Measurements from ENCODE around the gene MYO9B. TPM values are rescaled to one million over a fixed set of nuclear protein-coding genes. Genes with fewer than 3 reads are reported as not detected.

MYO9B gene
- total RNA-seq, 1 donor from 2014 or later: 77.3 TPM

DNA sequence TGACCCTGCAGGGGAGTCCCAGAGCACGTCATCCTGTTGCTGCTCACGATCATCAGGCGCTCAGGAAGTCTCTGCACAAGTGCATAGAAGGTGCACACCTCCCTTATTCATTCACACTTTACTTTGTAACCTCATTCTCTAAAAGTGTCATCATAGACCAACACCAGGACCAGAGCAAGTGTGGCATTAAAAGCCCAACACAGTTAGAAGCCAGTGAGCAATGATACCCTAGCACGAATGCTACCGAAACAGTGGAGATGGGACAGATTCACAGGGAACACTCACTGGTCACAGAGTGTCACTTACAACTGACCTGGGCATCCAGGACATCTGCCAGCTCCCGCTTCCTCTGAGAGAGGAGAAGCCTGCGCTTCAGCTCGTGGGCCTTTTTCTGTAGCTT is 17.3 kb upstream of the MYO9B start:
- DNase-seq (ENCODE audit: low spot score): no peak

DNA sequence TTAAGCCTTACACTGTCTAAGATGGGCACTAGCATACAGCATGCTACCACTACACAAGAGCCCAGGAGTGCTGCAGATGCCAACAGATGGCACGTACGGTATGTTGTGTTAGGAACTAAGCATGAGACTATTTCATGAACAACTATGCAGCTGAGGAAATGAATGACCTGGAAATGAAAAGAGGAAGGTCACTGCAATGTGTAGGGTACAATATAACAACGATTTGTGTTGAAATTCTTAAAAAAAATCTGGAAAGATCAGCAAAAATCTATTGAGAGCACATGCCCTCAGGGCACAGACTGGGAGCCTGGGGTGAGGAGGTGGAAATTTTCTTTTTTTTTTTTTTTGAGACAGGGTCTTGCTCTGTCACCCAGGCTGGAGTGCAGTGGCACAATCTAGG is 14.8 kb upstream of the MYO9B start:
- DNase-seq (ENCODE audit: low spot score): no peak

DNA sequence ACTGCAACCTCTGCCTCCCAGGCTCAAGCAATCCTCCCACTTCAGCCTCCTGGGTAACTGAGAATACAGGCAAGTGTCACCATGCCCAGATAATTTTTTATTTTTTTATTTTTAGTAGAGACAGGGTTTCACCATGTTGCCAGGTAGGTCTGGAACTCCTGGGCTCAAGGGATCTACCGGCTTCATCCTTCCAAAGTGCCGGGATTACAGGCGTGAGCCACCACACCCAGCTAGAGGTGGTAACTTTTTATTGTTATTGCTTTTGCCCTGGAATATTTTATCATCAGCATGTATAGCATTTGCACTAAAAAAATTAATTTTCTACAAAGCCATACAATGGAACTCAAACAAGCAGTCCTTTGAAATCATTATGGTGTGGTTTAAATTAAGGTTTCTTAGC is 14.4 kb upstream of the MYO9B start:
- no peak for DNase-seq (ENCODE audit: low spot score)

DNA sequence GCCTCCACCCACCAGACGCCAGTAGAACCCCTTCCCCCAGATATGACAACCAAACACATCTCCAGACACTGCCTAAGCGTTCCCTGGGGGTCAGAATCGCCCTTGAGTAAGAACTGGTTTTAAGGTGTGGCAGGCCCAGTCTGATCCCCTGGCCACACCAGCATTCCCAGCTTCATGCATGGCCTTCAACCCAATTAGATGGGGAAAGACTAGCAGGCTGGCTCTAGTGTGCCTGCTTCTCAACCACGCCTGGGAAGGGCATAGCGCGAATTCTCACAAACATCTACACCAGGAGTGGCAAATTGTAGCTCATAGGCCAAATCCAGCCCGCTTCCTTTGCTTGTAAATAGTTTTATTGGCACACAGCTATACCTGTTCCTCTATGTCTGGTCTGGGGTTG is 13.9 kb upstream of the MYO9B start:
- DNase-seq (ENCODE audit: low spot score): no peak

DNA sequence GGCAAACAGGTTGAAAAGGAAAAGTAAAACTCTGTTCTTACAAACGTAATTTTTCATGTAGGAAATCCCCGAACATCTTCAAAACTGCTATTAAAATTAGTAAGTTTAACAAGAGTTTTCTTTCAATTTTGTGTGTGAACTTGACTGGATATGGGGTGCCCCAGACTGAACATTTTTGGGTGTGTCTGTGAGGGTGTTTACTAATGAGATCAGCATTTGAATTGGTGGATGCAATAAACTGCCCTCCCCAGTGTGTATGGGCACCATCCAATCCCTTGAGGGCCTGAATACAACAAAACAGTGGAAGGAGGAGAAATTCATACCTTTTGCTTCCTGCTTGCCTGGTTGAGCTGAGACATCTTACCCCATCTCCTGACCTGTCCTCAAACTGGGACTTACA is 12.1 kb upstream of the MYO9B start:
- no peak for DNase-seq (ENCODE audit: low spot score)

DNA sequence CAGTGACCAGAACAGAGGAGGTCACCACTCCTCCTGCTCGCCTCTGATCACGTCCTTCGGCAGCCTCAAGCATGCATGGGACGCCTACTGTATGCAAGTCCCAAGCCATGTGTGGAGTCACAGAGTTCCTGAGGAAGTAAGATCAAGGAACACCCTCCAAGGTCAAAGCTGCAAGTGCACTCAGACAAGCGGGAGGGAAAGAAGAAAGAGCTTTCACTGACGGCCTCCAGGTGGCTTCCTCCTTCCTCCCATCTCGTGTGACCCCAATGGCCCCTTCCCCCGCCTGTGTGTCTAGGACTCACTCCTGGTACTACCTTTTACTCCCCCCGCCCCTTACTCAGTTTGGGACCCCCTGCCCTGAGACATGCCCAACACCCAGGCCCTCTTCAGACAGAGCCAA is 6.4 kb upstream of the MYO9B start:
- DNase-seq (ENCODE audit: low spot score): no peak

DNA sequence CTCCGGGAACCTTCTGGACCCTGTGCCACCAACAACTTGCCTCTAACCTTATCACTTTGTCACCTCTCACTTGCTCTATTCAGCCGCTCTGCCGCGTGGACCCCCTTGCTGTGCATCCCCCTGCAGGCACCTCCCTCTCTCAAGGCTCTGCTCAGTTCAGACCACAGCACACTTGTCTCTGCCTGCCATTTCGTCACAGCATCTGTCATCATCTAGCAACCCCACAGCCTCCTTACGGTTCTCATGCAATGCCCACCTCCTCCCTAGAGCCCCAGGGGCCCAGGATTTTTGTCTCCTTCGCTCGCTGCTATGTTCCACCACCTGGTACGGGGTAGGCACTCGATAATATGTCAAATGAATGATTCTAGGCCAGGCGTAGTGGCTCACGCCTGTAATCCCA is 5.2 kb upstream of the MYO9B start:
- no peak for DNase-seq (ENCODE audit: low spot score)

DNA sequence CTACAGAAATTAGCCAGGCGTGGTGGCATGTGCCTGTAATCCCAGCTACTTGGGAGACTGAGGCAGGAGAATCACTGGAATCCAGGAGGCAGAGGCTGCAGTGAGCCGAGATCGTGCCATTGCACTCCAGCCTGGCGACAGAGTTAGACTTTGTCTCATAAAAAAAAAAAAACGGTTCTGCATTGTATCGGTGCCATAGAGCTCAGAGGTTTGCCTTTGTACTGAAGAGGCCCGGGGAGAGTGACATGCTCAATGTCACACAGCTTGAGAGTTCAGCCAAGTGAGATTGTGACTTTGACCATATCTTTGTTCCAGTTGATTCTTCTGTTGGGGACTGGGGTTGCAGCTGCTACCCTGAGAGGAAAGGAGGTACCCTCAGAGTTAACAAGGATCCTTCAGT is 4.7 kb upstream of the MYO9B start:
- no peak for DNase-seq (ENCODE audit: low spot score)

DNA sequence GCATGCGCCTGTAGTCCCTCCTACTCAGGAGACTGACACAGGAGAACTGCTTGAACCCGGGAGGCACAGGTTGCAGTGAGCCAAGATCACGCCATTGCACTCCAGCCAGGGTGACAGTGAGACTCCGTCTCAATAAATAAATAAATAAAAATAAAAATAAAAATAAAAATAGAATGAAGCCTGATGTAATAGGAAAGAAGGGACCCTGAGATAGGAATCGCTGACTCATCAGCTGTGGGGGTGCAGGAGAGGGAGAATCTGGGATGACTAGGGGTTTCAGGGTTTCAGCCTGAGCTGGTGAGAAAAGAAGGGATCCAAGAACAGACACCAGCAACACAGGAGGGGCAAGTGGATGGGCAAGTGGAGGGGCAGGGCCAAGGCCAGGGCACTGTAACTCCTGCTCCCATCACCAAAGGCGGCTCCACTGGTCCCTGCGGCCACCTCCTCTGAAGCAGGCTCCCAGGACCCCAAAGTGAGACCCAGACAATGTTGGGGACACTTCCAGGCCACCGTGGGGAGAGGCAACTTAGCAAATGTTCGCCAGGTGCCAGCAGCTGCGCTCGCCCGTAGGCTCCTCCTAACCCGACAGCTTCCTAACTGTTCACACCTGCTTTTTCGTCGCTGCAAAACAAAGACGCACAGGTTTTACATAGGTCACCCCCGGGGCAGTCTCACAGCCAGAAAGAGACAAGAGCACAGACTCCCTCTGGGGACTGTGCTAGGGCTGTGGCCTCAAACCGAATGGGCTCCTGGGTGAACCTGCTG is 1.5 kb upstream of the MYO9B start:
- DNase-seq (ENCODE audit: low spot score): peak; percentile 49

DNA sequence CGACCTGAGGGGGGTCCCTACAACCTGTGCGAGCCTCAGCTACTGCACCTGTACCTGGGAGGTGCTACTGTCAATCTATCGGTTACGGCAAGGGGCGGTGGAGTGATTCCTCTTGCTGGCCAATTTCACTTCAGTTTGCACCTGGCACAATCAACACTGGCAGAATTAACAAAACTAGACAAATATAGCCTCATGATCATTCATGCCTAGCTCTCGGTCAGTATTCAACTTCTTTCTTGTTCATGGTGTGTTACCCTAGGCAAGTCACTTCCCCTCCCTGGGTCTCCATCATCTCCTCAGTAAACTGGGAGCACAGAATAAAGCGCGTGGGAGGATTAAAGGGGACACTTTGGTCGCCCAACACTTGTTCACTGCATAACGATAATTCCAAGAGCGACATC is 943 bp upstream of the MYO9B start:
- no peak for DNase-seq (ENCODE audit: low spot score)

DNA sequence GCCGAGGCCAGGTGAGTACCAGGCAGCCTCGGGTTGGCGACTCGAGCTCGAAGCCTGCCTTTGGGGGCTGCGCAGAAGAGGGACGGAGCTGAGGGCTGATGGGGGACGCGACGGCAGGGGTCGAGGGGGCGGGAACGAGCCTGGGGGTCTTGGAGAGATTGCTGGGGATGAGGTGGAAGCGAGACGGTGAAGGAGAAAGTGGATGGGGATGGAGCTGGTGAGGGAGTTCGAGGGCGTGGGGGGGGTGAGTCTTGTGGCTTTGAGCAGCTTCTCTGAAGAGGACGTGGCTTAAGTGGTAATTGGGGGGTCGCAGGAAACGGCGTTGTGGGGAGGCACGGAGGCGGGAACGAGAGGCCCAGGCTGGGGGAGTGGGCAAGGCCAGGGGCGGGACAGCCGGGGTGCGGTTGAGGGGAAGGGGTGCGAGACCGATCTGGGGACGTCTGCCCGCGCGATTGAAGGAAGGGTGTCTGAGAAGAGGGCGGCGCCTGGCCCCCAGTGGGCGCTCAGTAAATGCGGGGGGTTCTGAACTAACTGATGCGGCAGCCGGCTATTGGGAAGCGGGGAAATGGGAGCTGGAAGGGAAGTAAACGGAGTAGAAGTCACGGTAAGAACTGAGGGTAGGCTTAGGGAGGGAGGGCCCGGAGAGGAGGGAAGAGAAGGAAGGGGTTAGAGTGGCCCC is 426 bp downstream of the MYO9B start:
- peak; percentile 59 for DNase-seq (ENCODE audit: low spot score)

DNA sequence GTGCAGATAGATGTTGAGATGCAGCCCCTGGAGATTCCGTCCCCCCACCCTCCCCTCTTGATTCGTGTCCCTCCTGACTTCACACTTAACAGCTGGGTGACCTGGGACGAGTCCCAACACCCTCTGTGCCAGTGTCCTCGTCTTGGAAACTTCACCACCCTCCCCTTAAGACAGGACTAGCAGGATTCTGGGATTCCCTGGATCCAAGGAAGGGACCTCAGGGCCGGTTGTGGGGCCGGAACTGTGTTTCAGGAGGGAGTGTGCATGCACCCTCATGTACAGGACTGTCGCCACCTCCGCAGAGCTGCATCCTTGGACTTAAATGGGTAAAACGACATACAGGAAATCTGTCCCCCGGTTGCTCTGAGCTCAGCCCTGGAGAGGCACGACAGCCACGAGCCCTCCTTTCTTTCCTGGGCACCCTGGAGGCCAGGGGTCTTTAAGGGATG is 990 bp downstream of the MYO9B start:
- peak; percentile 52 for DNase-seq (ENCODE audit: low spot score)

DNA sequence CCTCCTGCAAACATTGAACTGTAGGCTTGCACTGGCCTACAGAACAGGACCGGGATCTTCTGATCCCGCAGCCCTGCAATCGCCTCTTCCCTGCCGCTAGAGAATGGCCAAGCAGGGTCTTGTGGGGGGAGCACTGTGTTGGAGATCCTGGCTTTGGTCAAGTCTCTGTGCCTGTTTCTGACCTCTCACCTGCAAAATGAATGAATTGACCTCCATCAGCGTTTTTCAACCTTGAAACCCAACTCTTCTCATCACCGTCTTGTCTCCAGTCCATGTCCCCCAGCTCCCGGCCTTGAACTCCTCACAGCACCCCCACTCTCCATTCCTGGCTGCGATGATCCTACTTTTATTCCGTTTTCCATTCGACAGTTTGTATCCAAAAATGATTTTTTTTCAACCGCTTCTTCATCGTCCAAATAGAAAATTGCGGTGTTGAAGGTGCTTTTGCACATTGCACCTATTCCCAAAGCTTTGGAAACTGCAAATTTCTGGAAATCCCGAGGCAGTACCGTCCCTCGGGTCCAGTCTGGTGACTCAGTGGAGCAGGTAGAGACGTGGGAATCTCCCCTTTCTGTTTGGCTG is 2.0 kb downstream of the MYO9B start:
- no peak for DNase-seq (ENCODE audit: low spot score)

DNA sequence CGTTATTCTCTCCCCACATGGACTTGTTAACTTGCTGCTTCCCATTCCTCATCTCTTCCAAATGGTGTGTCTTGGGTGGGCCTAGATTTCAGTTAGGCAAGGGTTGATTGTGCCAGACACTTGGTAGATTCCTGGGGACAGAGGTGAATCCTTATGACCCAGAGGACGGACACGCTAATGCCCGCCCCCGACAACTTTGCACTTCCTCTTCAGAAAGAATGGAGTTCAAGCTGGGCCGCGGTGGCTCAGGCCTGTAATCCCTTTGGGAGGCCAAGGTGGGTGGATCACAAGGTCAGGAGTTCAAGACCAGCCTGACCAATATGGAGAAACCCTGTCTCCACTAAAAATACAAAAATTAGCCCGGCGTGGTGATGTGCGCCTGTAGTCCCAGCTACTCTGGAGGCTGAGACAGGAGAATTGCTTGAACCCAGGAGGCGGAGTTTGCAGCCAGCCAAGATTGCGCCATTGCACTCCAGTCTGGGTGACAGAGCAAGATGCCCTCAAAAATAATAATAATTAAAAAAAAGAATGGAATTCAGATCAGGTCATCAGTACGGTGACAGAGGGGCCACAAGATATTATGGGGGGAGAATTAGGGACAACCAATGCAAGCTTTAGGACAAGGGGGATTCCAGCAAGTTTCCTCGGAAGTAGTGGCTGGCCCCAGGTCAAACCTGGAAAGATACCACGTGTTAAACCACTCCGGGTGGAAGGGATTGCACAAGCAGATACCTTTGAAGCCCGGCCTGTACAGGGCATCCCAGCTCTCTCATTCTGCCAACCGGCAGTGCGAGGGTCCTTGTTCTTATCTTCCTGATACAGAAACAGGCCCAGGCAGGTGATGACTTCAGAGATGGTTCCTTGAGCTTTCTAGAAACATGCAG is 2.7 kb downstream of the MYO9B start:
- no peak for DNase-seq (ENCODE audit: low spot score)

DNA sequence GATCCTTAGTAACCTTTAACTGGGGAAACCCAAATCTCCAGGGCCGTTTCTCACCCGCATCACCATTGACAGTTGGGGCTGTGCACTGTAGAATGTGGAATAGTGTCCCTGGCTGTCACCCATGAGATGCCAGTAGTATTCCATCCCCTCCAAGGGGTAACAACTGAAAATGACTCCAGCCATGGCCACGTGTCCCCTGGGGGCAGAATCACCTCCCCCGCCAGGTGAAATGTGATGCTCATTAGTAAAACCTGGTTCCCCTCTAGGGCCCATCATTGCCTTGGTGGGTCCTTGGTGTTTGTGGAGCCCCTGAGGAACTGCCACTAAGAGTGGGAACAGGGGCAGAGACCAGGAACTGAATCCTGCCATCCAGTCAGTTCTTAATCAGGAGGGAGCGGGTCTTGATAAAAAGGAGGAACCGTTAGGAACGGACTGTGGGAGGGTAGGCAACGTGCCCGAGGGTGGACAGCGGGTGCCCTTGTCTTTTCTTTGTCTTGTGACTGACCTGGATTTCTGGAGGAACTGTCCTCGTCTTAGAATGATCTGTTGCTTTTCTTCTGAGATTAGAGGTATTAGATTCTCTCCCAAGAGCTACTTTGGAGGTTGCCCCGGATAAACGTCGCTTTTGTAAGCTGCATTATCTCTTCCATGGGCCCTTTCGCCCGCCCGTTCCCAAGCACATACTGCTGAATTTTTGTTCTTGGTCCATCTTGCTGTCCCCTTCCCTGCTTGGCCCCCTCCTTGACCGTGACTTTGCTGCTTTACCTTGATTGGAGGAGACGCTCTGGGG is 3.5 kb downstream of the MYO9B start:
- no peak for DNase-seq (ENCODE audit: low spot score)

DNA sequence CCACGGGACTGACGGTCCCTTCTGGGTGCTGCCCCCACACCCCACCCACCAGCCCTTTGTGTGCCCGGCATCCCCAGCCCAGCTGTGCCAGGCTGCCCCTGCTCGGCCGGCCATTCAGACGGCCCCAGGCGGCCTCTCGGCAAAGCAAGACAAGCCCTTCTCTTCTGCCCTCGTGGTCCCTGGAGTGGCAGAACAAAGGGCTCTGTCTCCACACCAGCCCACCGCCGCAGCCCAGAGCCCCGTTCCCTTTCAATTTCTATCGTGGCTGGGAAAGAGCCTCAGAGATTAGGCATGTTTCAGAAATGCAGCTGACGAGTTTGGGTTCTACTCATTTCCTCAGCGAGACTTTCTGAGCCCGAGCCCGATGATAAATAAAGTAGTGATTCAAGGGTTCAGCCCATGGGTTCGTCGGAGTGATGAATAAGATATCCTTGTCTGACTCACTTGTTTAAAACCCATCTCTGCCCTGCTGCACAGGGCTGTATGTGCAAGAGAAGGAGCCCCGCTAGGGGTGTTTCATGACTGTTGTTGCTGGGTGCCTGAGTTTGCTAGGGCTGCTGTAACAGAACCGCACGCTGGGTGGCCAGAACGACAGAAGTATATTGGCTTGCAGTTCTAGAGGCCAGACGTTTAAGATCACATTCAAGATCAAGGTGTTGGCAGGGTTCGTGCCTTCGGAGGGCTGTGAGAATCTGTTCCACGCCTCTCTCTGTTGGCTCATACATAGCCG is 4.3 kb downstream of the MYO9B start:
- DNase-seq (ENCODE audit: low spot score): peak; percentile 81

DNA sequence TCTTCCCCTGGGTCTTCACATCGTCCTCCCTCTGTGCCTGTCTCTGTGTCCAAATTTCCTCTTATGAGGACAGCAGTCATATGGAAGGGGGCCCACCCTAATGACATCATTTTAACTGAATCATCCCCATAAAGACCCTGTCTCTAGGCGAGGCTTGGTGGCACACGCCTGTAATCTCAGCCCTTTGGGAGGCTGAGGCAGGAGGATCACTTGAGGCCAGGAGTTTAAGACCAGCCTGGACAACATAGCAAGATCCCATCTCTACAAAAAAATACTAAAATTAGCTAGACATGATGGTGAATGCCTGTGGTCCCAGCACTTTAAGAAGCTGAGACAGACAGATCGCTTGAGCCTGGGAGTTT is 4.8 kb downstream of the MYO9B start:
- DNase-seq (ENCODE audit: low spot score): no peak

DNA sequence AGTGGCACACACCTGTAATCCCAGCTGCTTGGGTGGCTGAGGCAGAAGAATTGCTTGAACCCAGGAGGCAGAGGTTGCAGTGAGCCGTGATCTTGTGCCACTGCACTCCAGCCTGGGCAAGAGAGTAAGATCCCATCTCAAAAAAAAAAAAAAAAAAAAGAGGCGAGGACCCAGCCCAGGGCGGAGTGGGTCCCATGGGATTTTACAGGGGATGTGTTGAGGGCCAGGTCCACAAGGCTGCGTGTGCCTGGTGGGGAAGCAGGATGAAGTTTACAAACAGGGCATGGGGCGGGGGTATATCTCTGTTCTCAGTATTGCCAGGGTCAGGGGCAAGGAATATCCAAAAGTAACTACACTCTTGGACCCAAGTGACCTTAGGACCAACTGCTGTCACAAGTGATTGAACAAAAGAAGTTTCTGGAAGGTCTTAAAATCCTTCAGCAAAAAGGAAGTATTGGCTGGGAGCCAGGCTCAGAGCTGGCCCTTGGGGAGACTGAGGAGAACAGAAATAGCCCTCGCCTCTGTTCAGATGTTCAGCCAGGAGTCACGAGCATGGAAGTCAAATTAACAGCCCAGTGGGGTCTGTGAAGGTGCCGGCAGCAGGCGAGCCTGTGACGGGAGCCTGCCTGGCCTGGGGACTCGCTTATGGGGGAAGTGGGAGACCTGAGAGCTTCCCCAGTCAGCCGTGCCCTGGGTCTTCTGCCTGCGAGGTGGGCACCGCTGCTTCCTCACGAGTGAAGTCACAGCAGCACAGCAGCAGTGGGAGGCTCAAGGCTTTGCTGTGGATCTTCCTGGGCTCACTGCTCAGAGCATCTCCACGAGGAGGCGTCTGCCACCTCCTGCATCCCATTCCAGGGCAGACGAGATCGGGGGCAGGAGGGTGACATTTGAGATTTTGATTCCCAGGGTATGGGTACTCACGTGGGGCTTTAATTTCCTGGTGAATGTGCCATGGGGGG is 6.4 kb downstream of the MYO9B start:
- DNase-seq (ENCODE audit: low spot score): no peak

DNA sequence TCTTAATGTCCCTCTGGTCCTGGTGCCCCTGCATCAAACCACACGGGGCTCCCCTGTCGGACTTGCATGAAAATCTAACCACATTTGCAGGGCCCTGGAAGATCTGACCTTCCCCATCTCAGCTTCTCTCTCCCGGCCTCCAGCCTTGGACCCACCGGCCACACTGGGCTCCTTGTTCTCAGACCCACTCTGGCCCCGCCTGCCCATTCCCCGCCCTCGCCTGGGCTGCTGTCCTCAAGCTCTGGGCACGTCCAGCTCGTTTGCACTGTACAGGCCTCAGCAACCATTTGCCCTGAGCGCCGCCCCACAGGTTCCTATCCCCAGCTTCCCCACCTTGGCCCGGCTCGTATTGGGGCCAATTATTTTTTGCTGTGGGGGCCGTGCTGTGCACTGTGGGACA is 10.5 kb downstream of the MYO9B start:
- no peak for DNase-seq (ENCODE audit: low spot score)

DNA sequence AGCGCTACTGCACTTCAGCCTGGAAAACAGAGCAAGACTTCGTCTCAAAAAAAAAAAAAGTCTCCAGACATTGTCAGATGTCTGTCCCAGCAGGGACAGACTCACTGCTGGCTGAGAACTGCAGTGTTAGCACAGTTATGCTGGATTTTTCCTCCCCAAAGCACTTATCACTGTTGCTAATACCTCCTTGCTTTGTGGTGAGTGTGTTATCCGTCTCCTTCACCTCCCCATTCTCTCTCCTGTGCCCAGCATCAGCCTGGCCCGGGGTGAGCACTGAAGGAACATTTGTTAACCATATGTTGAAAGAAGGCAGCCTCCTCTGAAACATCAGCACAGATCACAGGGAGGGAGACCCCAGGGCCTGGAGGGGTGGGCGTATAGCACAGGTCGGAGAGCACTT is 11.3 kb downstream of the MYO9B start:
- DNase-seq (ENCODE audit: low spot score): no peak
